ENCODE measurements around the gene PIP5K1A.
"Not testable (repeated sequence)": the region's sequence is repeated elsewhere in the genome, so short reads cannot be mapped to it uniquely, and the experiment has no call there.

The PIP5K1A gene

GRCh38 chr1:151251656-151252470, 53.5 kb downstream of the PIP5K1A start:
- peaks cover 10% of the 10 kb centered on the region for H3K4me1 Mint-ChIP-seq (ENCODE audit: low read depth)
- no peak overlapping the region for H3K27ac Mint-ChIP-seq
- no peak overlapping the region for H3K4me3 Mint-ChIP-seq
- no peaks in the 10 kb centered on the region for H3K9me3 Mint-ChIP-seq
- peaks cover 28% of the 10 kb centered on the region for H3K36me3 Mint-ChIP-seq (ENCODE audit: low read depth)
- DNase-seq (ENCODE audit: low spot score): peak; percentile 37
- H3K27me3 Mint-ChIP-seq (ENCODE audit: low read depth): no peaks in the 10 kb centered on the region

GRCh38 chr1:151254217-151255213, 56.2 kb downstream of the PIP5K1A start, which contains the start of gene PSMD4:
PSMD4 (plus strand) TSS chr1:151254734; CDS start chr1:151254783, 49 bp downstream.
- peak; percentile 92 for DNase-seq (ENCODE audit: low spot score)
- peak within 1 kb of the TSS; percentile 91 for H3K27ac Mint-ChIP-seq
- peak within 1 kb of the TSS; percentile 92 for H3K4me3 Mint-ChIP-seq

GRCh38 chr1:151255381-151255780, 57.0 kb downstream of the PIP5K1A start:
- H3K9me3 Mint-ChIP-seq: no peaks in the 10 kb centered on the region
- H3K4me3 Mint-ChIP-seq: peak overlapping the region; percentile 92
- peaks cover 4% of the 10 kb centered on the region for H3K36me3 Mint-ChIP-seq (ENCODE audit: low read depth)
- H3K27ac Mint-ChIP-seq: peak overlapping the region; percentile 91
- H3K27me3 Mint-ChIP-seq (ENCODE audit: low read depth): no peaks in the 10 kb centered on the region
- no peak for DNase-seq (ENCODE audit: low spot score)
- H3K4me1 Mint-ChIP-seq (ENCODE audit: low read depth): peaks cover 15% of the 10 kb centered on the region

More at GRCh38 chr1:151254217-151255213, 56.2 kb downstream of the PIP5K1A start, which contains the start of gene PSMD4:
- Mint-ChIP-seq H3K9me3 (no peaks in the 10 kb centered on the region), H3K27me3 (ENCODE audit: low read depth) (no peaks in the 10 kb centered on the region), H3K4me1 (ENCODE audit: low read depth) (peaks cover 15% of the 10 kb centered on the region), H3K36me3 (ENCODE audit: low read depth) (peaks cover 9% of the 10 kb centered on the region)

- H3K27ac Mint-ChIP-seq: no peak overlapping the region
- H3K27me3 Mint-ChIP-seq (ENCODE audit: low read depth): no peaks in the 10 kb centered on the region
- H3K9me3 Mint-ChIP-seq: no peaks in the 10 kb centered on the region
- peaks cover 9% of the 10 kb centered on the region for H3K36me3 Mint-ChIP-seq (ENCODE audit: low read depth)
- H3K4me3 Mint-ChIP-seq: no peak overlapping the region
- no peak for DNase-seq (ENCODE audit: low spot score)
- H3K4me1 Mint-ChIP-seq (ENCODE audit: low read depth): peaks cover 15% of the 10 kb centered on the region
These were observed 61.0 kb downstream of the PIP5K1A start for GRCh38 chr1:151259351-151259750.

GRCh38 chr1:151265446-151266236, 67.3 kb downstream of the PIP5K1A start:
- Mint-ChIP-seq H3K4me1 (ENCODE audit: low read depth) (no peaks in the 10 kb centered on the region), H3K4me3 (no peak overlapping the region), H3K36me3 (ENCODE audit: low read depth) (peaks cover 40% of the 10 kb centered on the region), H3K27me3 (ENCODE audit: low read depth) (no peaks in the 10 kb centered on the region), H3K27ac (no peak overlapping the region), H3K9me3 (no peaks in the 10 kb centered on the region)
- DNase-seq (ENCODE audit: low spot score): no peak

- Mint-ChIP-seq H3K4me3 (no peak overlapping the region), H3K9me3 (no peaks in the 10 kb centered on the region), H3K27ac (no peak overlapping the region), H3K36me3 (ENCODE audit: low read depth) (peaks cover 41% of the 10 kb centered on the region), H3K27me3 (ENCODE audit: low read depth) (no peaks in the 10 kb centered on the region), H3K4me1 (ENCODE audit: low read depth) (no peaks in the 10 kb centered on the region)
- no peak for DNase-seq (ENCODE audit: low spot score)
These were observed 68.0 kb downstream of the PIP5K1A start for GRCh38 chr1:151266315-151266714.

GRCh38 chr1:151266821-151267220, 68.5 kb downstream of the PIP5K1A start:
- H3K4me3 Mint-ChIP-seq: no peak overlapping the region
- no peaks in the 10 kb centered on the region for H3K27me3 Mint-ChIP-seq (ENCODE audit: low read depth)
- peaks cover 44% of the 10 kb centered on the region for H3K36me3 Mint-ChIP-seq (ENCODE audit: low read depth)
- no peak overlapping the region for H3K27ac Mint-ChIP-seq
- no peaks in the 10 kb centered on the region for H3K9me3 Mint-ChIP-seq
- no peak for DNase-seq (ENCODE audit: low spot score)
- no peaks in the 10 kb centered on the region for H3K4me1 Mint-ChIP-seq (ENCODE audit: low read depth)

GRCh38 chr1:151267760-151268159, 69.4 kb downstream of the PIP5K1A start:
- Mint-ChIP-seq H3K9me3 (no peaks in the 10 kb centered on the region), H3K27ac (peak overlapping the region; percentile 49), H3K4me3 (no peak overlapping the region), H3K4me1 (ENCODE audit: low read depth) (no peaks in the 10 kb centered on the region), H3K27me3 (ENCODE audit: low read depth) (no peaks in the 10 kb centered on the region), H3K36me3 (ENCODE audit: low read depth) (peaks cover 46% of the 10 kb centered on the region)
- DNase-seq (ENCODE audit: low spot score): no peak

- DNase-seq (ENCODE audit: low spot score): no peak
- Mint-ChIP-seq H3K36me3 (ENCODE audit: low read depth) (peaks cover 12% of the 10 kb centered on the region), H3K27ac (no peak overlapping the region), H3K4me3 (no peak overlapping the region), H3K27me3 (ENCODE audit: low read depth) (no peaks in the 10 kb centered on the region), H3K4me1 (ENCODE audit: low read depth) (peaks cover 4% of the 10 kb centered on the region), H3K9me3 (no peaks in the 10 kb centered on the region)
These were observed 75.6 kb downstream of the PIP5K1A start for GRCh38 chr1:151273924-151274466.

GRCh38 chr1:151275341-151275740, 77.0 kb downstream of the PIP5K1A start:
- H3K36me3 Mint-ChIP-seq (ENCODE audit: low read depth); H3K4me1 Mint-ChIP-seq (ENCODE audit: low read depth); H3K27ac Mint-ChIP-seq; H3K4me3 Mint-ChIP-seq; DNase-seq (ENCODE audit: low spot score); H3K27me3 Mint-ChIP-seq (ENCODE audit: low read depth); H3K9me3 Mint-ChIP-seq: not testable (repeated sequence)

GRCh38 chr1:151277249-151277648, 78.9 kb downstream of the PIP5K1A start:
- peak; percentile 53 for DNase-seq (ENCODE audit: low spot score)
- Mint-ChIP-seq H3K4me1 (ENCODE audit: low read depth) (peaks cover 4% of the 10 kb centered on the region), H3K27ac (no peak overlapping the region)

GRCh38 chr1:151281225-151281968, 83.0 kb downstream of the PIP5K1A start:
- peak overlapping the region; percentile 95 for H3K4me3 Mint-ChIP-seq
- H3K36me3 Mint-ChIP-seq (ENCODE audit: low read depth): peaks cover 2% of the 10 kb centered on the region
- DNase-seq (ENCODE audit: low spot score): peak; percentile 95
- H3K27me3 Mint-ChIP-seq (ENCODE audit: low read depth): no peaks in the 10 kb centered on the region
- H3K4me1 Mint-ChIP-seq (ENCODE audit: low read depth): peaks cover 18% of the 10 kb centered on the region
- peak overlapping the region; percentile 99 for H3K27ac Mint-ChIP-seq
- H3K9me3 Mint-ChIP-seq: no peaks in the 10 kb centered on the region

More at GRCh38 chr1:151277249-151277648, 78.9 kb downstream of the PIP5K1A start:
- no peaks in the 10 kb centered on the region for H3K9me3 Mint-ChIP-seq
- H3K27me3 Mint-ChIP-seq (ENCODE audit: low read depth): no peaks in the 10 kb centered on the region
- H3K4me3 Mint-ChIP-seq: no peak overlapping the region
- peaks cover 3% of the 10 kb centered on the region for H3K36me3 Mint-ChIP-seq (ENCODE audit: low read depth)

Measured in T-helper 2 cell treated with Interferon-gamma antibody and Interleukin-4, amounts not matched to agents 5 μg/mL and 100 μg/mL, for 36 hours (primary cell).